OCI-LY1 (cell line): ENCODE data around the gene CCDC28B.
A peak's percentile ranks its signal among the peaks of the same experiment; 100 is the strongest.

Experiments
- H2AFZ ChIP-seq: fragments of 200-600 bp; sonication (generic), shearing (Covaris generic); 2 replicates; pipeline ENCODE4 v1.6.0; 2014; ENCODE audit warnings: antibody characterized with exemption, mild to moderate bottlenecking, low read length
- H3F3A ChIP-seq: fragments of 200-600 bp; sonication (generic), shearing (Covaris generic); 2 replicates; pipeline ENCODE4 v1.6.0; 2014; ENCODE audit warnings: mild to moderate bottlenecking, antibody characterized with exemption, low read length, moderate library complexity; ENCODE audit not compliant: insufficient read depth
- H3K27ac ChIP-seq: fragments of 200-600 bp; sonication (generic); 2 replicates; pipeline ENCODE4 v1.5.1; 2014; ENCODE audit warnings: low read length, mixed run types, mild to moderate bottlenecking, low read depth; ENCODE audit not compliant: poor library complexity, severe bottlenecking
- H3K27me3 ChIP-seq: fragments of 200-600 bp; sonication (generic); 2 replicates; pipeline ENCODE4 v1.6.0; 2014; ENCODE audit warnings: antibody characterized with exemption, mild to moderate bottlenecking, low read length, moderate library complexity; ENCODE audit not compliant: insufficient read depth
- H3K36me3 ChIP-seq: fragments of 200-600 bp; sonication (generic); 2 replicates; pipeline ENCODE4 v1.6.1; 2014; ENCODE audit warnings: mild to moderate bottlenecking, antibody characterized with exemption, low read length, moderate library complexity, mixed read lengths; ENCODE audit not compliant: insufficient read depth
- H3K4me1 ChIP-seq: fragments of 200-600 bp; sonication (generic); 2 replicates; pipeline ENCODE4 v1.5.1; 2014; ENCODE audit warnings: mild to moderate bottlenecking, low read length, moderate library complexity; ENCODE audit not compliant: insufficient read depth, severe bottlenecking
- H3K4me2 ChIP-seq: fragments of 200-600 bp; sonication (generic), shearing (Covaris generic); 2 replicates; pipeline ENCODE4 v1.6.1; 2014; ENCODE audit warnings: low read length
- H3K4me3 ChIP-seq: fragments of 200-600 bp; sonication (generic); 2 replicates; pipeline ENCODE4 v1.5.1; 2014; ENCODE audit warnings: low read length, low read depth, mild to moderate bottlenecking, mixed read lengths; ENCODE audit not compliant: poor library complexity, severe bottlenecking
- H3K79me2 ChIP-seq: fragments of 200-600 bp; shearing (Covaris generic); 2 replicates; pipeline ENCODE4 v1.6.1; 2016; ENCODE audit warnings: mixed run types, low read length, mixed read lengths; ENCODE audit not compliant: insufficient read depth
- H3K9ac ChIP-seq: fragments of 200-600 bp; sonication (generic), shearing (Covaris generic); 2 replicates; pipeline ENCODE4 v1.6.1; 2014; ENCODE audit warnings: mild to moderate bottlenecking, low read length, mixed read lengths
- H3K9me2 ChIP-seq: fragments of 200-600 bp; sonication (generic), shearing (Covaris generic); 2 replicates; pipeline ENCODE4 v1.6.1; 2014; ENCODE audit warnings: low read depth, mild to moderate bottlenecking, low read length, mixed read lengths
- H3K9me3 ChIP-seq: fragments of 200-600 bp; shearing (Covaris generic); 2 replicates; pipeline ENCODE4 v1.6.1; 2014; ENCODE audit warnings: low read length, mixed read lengths
- H4K20me1 ChIP-seq: fragments of 200-600 bp; sonication (generic), shearing (Covaris generic); 2 replicates; pipeline ENCODE4 v1.6.0; 2016; ENCODE audit warnings: mild to moderate bottlenecking, low read length; ENCODE audit not compliant: insufficient read depth
- EZH2 ChIP-seq: fragments of 200-600 bp; sonication (generic), shearing (Covaris generic); IDR thresholded peaks from 2 replicates; pipeline ENCODE4 v1.8.0; 2017; ENCODE audit warnings: borderline replicate concordance, mixed run types, mild to moderate bottlenecking, antibody characterized with exemption, low read length, moderate library complexity, mixed read lengths
- TF ChIP-seq, protein P1 (sequence below): fragments of 200-600 bp; sonication (generic), shearing (Covaris generic); IDR thresholded peaks from 2 replicates; pipeline ENCODE4 v1.5.1; 2017; ENCODE audit warnings: mild to moderate bottlenecking, antibody characterized with exemption, low read length, moderate library complexity, mixed read lengths

Gene CCDC28B

DNA sequence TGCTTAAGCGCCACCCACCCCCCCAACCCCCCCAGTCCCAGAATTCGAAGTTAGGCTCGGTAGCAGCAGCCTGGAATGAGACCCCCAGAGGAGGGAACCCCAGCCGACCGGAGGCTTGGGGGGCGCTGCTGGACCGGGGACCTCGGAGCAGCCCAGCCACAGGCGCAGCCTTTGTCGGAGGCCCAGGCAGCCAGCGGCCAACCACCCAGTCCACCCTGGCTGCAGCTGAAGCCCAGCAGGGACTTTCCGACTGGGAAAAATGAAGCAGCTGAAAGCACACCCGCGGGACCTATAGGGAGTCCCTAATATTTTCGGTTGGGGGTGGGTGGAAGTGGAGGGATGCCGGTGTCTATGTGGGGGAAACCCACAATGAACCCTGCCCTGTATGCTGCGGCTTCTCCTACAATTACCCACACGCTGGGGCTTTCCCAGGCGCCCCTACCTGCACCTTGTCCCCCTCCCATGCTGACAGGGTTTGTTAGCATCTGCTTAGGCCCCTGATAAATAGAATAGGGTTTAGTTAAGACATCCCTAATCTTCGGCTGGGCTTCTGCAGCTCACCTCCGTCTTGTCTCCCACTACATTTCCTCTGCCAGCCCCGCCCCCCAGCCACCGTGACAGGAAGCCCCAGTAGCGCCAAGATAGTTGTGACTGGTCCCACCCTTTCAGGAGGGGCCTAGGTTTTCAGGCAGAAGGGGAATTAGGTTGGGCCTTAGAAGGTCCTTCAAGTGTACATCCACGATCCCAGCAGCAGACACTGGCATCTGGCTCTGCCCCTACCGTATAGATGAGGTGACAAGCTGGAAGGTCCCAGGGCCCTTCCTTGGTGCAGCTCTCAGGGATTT is 838 bp downstream of the CCDC28B start:
- Histone ChIP-seq H3K27me3 (no peaks in the 10 kb centered on the region), H3K9ac (peak overlapping the region; percentile 77), H3K4me2 (peak overlapping the region; percentile 87), H2AFZ (no peak overlapping the region), H3K79me2 (no peaks in the 10 kb centered on the region), H3K4me1 (peaks cover 37% of the 10 kb centered on the region), H3K27ac (peak overlapping the region; percentile 75), H3F3A (no peaks in the 10 kb centered on the region), H3K9me2 (no peaks in the 10 kb centered on the region), H4K20me1 (no peaks in the 10 kb centered on the region), H3K4me3 (peak overlapping the region; percentile 73), H3K36me3 (peaks cover 20% of the 10 kb centered on the region; the same call in 1 of the 2 replicates), H3K9me3 (no peaks in the 10 kb centered on the region)
- TF ChIP-seq EZH2, result no peak
- TF ChIP-seq, protein P1, sequence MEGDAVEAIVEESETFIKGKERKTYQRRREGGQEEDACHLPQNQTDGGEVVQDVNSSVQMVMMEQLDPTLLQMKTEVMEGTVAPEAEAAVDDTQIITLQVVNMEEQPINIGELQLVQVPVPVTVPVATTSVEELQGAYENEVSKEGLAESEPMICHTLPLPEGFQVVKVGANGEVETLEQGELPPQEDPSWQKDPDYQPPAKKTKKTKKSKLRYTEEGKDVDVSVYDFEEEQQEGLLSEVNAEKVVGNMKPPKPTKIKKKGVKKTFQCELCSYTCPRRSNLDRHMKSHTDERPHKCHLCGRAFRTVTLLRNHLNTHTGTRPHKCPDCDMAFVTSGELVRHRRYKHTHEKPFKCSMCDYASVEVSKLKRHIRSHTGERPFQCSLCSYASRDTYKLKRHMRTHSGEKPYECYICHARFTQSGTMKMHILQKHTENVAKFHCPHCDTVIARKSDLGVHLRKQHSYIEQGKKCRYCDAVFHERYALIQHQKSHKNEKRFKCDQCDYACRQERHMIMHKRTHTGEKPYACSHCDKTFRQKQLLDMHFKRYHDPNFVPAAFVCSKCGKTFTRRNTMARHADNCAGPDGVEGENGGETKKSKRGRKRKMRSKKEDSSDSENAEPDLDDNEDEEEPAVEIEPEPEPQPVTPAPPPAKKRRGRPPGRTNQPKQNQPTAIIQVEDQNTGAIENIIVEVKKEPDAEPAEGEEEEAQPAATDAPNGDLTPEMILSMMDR, result no peak; the same call in 1 of the 2 replicates

DNA sequence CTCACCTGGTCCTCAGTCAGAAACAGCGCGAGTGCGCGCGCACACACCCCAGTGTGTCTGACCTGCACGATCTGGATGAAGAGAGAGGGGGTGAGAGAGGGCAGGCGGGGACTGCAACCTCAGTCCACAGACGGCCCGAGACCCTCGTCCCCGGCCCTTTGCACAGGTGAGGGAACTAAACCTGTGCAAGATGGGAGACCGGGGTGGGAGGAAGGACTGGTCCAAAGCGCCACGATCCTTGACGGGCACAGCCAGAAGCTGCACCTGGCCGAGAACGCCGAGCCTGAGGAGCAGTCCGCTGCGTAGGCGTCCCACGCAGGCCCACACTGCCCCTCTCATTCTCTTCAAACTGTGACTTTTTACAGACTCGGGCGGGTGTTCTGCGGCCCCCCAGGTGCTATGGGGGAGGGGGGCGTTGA is 4.6 kb downstream of the CCDC28B start:
- H3K9me2 ChIP-seq, result no peaks in the 10 kb centered on the region
- H3K36me3 ChIP-seq, result peaks cover 19% of the 10 kb centered on the region
- H3K4me1 ChIP-seq, result peaks cover 35% of the 10 kb centered on the region
- H3K4me3 ChIP-seq, result peak overlapping the region; percentile 75
- peak overlapping the region; percentile 84; the same call in 1 of the 2 replicates for H3K9ac ChIP-seq
- H3K27ac ChIP-seq, result no peak overlapping the region
- TF ChIP-seq, protein P1, result no peak
- no peak for TF ChIP-seq EZH2
- H3K79me2 ChIP-seq, result no peaks in the 10 kb centered on the region
- H3K4me2 ChIP-seq, result peak overlapping the region; percentile 93
- no peaks in the 10 kb centered on the region for H4K20me1 ChIP-seq
- no peak overlapping the region for H2AFZ ChIP-seq
- no peaks in the 10 kb centered on the region for H3F3A ChIP-seq
- no peaks in the 10 kb centered on the region for H3K9me3 ChIP-seq
- H3K27me3 ChIP-seq, result no peaks in the 10 kb centered on the region

DNA sequence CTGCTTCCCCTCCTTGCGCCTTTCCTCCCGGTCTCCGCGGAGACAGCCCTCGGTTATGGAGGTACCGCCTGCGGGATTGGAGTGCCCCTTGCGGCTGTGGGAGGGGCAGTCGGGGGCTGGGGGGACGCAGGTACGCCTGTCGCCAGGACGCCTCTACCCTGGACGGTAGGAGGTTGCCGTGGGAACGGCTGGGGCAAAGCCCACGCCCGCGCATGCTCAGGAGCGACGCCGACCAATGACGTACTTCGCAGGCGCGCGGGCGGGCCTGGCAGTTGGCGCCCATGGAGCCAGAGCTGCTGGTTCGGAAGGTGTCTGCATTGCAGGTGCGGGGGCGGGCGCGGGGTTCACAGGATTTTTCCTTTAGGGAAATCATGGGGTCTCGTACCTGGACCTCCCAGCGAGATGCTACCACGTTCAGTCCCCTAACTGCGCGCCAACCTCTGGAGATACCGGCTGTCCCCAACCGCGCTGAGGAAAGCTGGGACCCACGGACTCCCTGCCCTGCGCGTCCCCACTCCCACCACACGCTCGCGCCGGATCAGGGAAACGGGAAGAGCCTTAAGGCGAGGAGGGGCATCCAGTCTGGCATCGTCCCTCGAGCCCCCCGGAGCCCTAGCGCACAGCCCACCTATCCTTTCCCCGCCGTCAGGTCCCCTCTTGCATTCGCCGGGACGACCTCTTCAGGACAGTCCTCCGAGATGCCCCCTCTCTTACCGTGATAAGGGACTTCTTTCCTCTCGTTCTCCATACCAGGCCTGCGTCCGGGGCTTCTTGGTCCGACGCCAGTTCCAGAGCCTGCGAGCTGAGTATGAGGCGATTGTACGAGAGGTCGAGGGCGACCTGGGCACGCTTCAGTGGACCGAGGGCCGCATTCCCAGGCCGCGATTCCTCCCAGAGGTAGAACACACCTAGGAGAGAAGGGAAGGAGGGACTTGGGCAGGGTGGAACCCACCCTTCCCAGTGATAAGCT is 5.3 kb downstream of the CCDC28B start, which contains the start of gene IQCC:
TSS of gene IQCC (plus strand) at position 271 of the 970 bp plus-strand sequence. CDS start at position 282, 11 bp downstream.
- Histone ChIP-seq H3F3A (no peaks in the 10 kb centered on the region), H3K9me3 (no peaks in the 10 kb centered on the region), H3K27ac (peak within 1 kb of the TSS; percentile 37), H3K9me2 (no peaks in the 10 kb centered on the region), H3K4me2 (peak within 1 kb of the TSS; percentile 93), H3K4me3 (peak within 1 kb of the TSS; percentile 75), H4K20me1 (no peaks in the 10 kb centered on the region), H3K4me1 (peaks cover 28% of the 10 kb centered on the region), H3K27me3 (no peaks in the 10 kb centered on the region), H2AFZ (no peak within 1 kb of the TSS), H3K36me3 (peaks cover 19% of the 10 kb centered on the region), H3K9ac (peak within 1 kb of the TSS; percentile 84), H3K79me2 (no peaks in the 10 kb centered on the region)
- TF ChIP-seq, protein P1, result no peak
- no peak for TF ChIP-seq EZH2
